Frontal cortex (tissue), 4 donors: ENCODE results near the gene RHOBTB3. TPM values are rescaled to one million over a fixed set of nuclear protein-coding genes. Genes with fewer than 3 reads are reported as not detected.

ENCODE experiments used
- DNase-seq, 2 donors: peaks; one replicate each; pipeline ENCODE4 v3.0.0; 2012; ENCODE audit warnings: low spot score in 2 of 2
- FAIRE-seq: peaks from 2 replicates; lab custom pipeline; 2012; peaks lifted over from hg19 to GRCh38; lab: Jason Lieb, UNC
- total RNA-seq: library from RNA; depleted of rRNA; stranded (reverse); fragments of >200 nt; gene quantifications from one replicate; pipeline ENCODE4 v1.2.3, GENCODE V29; 2014
- donor health status: control.
- donor health status: control.
- donor health status: control.

RHOBTB3 gene
- total RNA-seq, 1 donor from 2014 or later: 312 TPM

DNA sequence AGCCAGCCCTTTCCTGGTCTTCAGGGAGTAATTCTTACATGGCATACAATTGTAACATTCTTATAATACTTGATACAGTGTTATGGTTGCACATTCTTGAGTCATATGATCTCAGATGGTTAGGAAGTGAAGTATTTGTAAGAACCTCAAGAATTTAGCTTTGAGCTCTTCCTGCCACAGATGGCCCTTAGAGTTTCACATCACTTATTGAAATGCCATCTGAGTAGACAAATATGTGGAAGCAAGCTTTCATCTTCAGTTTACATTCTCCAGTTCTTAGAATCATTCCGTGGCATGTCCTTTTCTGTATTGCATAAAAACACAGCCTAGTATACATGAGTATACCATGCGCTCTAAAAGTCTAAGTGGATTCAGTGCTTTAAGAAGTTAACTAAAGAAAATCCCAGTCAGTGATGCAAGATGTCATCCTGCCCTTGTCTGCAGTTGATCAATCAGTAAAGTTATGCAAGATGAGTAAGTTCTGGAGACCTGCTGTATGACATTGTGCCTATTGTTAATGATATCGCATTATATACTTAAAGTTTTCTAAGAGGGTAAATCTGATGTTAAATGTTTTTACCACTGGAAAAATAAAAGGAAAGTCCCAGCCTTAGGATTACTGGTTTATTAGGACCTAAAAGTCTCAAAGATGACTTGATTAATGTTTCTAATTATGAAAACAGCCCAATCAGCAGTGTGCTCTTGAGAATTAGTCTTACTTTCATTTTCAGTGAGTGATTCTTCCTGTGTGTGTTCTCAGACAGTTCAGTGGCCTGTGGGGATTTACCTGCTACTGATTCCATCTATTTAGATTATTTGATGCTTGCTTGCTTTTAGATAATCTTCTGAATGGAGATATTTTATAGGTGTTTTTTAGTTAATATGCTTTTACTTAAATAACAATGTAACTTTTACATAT, 29.4 kb downstream of the RHOBTB3 start:
- DNase-seq (no peak), FAIRE-seq (no peak)

DNA sequence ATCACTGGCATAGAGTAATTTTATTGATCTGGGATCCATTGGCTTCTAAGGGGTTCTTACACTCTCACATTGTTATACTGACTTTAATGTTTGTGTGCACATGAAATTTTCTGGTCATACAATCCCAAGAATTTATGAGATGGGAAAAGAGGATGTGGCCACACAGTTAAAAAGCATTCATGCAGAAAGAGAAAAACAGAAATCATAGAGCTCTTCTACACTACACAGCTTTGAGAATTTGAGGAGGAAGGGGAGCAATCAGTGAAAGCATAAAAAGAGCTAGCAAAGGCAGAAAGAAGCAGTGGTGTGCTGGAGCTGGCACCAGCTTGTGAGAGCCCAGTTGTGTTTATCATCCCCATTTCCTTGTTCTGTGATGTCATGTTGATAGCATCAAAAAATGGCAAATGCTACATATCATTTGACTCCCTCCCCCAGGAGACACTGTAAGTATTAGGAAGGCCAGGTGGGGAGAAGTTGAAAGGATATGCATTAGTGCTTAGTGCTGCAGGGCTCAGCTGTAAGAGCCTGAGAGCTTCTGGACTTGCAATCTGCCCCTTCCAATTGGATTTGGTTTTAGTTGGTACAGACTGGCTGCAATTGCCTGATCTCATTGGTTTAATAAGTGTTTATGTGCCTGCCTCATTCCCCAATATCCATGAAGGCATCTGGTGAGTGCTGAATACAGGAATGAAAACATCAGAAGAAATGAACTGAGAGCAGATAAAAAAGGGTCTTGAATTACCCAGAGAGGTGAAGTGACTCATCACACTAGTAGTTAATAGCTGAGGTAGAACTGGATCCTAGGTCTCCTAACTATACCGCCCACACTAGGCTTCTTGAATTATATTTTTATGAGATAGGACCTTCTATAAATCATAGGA, 30.9 kb downstream of the RHOBTB3 start:
- no peak for FAIRE-seq
- no peak for DNase-seq

DNA sequence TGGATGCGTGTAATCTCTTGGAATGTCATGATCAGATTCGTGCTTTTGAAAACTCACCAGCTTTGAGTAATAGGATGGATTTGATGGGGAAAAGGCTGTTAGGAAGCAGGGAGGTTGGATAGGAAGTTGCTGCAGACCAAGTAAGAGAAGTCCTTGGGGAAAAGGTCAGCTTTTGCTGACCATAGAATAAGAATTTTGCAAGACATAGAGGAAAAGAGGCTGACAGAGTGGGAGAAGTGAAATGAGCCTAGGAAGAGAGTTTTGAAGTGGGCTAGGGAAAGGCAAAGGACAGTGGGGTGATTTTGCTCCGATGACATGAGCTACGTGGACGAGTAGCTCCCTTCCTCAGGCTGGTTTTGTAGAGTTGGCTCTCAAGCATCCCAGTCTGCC, 31.5 kb downstream of the RHOBTB3 start:
- no peak for FAIRE-seq

DNA sequence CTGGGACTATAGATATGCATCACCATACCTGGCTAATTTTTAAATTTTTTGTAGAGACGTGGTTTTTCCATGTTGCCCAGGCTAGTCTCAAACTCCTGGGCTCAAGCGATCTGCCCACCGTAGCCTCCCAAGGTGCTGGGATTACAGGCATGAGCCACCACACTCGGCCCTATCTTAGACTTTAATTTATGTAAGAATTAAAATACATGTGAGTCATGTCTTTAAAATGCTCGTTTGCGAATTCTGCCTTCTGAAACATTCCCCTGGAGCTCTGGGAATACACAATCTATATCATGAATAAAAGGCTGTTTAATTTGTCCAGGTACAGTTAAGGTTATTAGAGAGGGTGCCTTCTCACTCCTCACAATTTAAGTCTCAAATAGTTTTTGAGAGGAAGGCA, 32.8 kb downstream of the RHOBTB3 start:
- FAIRE-seq (no peak), DNase-seq (no peak)

More for the DNA sequence above, 31.5 kb downstream of the RHOBTB3 start:
- DNase-seq: no peak

DNA sequence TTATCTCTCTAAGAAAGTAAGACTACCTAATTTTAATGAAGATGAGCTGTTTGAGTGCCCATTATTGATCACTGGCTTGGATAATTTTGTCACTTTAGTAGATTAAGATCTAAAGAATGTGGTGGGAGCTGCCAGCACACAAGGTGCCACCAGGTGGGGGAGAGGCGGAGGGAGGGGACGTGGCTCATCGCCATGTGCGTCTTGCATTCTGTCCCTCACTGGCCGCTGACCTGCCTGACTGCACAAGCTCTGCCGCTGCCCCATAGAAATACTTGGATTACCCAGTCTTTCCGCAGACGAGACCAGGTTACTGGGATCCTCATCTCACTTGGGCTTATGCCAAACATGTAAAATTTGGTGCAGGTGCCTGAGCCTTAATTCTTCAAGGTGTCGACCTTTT, 37.6 kb downstream of the RHOBTB3 start:
- no peak for FAIRE-seq
- no peak for DNase-seq

DNA sequence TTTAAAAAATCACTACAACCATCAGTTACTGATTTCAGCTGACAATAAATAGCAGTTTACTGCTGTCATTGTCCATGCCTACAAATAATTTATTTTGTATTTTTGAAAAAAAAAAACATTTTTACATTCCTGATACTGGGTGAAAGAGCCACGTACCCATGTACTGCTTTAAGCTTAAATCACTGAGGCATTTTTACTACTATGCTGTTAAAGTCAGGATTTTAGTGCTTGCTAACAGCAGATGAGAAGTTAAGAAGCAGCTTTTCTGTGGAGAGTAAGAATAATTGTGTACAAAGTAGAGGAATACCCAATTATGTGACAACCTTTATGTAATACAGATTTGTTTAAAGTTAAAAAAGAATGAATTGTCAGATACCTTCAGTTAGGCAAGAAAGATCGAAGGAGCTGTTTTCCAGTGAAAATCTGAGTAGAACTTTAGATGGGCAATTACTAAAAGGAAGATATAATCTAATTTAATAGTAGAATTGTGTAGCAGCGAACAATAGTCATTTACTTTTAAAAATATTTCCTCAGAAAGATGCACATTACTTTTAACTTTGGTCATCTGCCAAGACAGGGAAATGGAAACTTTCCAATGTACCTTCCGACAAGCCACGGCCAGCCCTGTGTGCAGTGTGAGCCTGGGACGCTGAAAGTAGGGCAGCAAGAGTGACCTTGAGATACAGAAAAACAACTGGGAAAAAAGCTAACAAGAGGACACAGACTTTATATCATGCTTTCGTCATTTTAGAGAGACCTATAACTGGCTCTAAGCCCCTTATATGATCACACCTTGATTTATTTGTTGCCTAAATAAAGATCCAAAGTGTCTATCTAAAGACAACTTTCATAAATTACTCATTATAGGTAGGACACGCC, 39.9 kb downstream of the RHOBTB3 start:
- no peak for DNase-seq
- FAIRE-seq: no peak

DNA sequence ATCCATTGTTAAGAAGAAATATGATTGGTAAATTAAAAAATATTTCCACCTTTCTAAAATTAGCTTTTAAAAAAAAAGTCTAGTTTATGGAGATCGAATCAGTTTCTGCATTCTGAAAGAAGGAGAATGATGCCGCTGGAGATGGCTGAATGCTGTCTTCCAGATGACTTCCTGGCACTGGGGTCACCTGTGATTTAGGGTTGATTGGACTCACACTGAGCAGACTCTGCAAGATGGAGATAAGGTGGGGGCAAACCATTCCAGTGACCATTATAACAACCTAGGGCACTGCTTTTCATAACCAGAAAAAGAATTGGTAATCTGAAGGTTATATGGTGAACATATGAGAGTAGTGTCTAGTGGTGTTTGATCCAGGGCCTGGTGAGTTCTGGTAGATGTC, 40.8 kb downstream of the RHOBTB3 start:
- FAIRE-seq (no peak), DNase-seq (no peak)

DNA sequence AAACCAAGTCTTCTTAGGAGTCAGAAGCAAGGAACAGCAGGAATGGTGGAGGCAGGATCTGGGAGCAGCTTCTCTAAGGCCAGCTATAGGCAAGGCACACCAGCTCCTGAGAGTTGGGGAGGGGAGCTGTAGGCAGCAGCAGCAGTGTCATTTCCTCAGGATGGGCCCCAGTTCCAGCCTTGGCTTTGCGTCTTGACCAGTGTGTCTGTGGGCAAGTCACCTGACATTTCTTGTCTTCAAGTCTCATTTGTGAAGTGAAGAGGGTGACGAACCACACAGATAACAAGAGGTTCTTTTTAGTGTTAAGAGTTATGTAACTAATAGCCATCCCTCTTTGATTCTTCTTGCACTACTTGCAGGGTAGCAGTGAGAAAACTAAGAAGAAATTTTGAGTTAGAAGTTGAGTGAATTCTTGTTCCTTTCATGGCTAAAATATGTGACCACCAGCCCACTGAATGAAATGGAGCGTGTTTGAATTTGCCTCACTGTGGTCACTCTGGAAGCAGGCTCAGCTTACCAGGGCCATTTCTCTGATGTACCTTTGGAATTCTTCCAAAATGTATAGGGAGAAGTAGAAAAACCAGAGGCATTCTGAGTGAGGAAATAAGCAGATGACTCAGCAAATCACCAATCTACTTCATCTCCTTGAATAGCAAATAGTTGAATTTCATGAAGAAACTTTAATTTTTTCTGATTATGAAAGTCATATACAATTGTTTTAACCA, 42.4 kb downstream of the RHOBTB3 start:
- DNase-seq (no peak), FAIRE-seq (no peak)

DNA sequence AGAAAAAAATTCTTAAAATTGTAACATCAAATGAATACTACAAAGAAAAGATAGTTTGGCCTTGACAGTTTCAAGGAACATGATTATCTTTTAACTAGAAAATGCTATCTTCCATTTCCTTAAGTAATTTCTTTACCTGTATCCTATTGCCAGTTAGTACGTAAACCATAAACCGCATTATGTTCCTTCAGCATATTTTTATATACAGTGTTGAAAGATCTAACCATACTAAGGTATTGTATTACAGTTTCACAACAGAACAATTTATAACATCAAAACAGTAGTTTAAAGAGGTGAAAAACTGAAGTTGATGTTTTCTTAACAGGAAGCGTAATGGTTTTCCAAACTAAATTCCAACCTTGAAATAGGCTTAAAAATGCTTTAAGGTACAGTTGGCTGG, 46.3 kb downstream of the RHOBTB3 start:
- FAIRE-seq (no peak), DNase-seq (no peak)

DNA sequence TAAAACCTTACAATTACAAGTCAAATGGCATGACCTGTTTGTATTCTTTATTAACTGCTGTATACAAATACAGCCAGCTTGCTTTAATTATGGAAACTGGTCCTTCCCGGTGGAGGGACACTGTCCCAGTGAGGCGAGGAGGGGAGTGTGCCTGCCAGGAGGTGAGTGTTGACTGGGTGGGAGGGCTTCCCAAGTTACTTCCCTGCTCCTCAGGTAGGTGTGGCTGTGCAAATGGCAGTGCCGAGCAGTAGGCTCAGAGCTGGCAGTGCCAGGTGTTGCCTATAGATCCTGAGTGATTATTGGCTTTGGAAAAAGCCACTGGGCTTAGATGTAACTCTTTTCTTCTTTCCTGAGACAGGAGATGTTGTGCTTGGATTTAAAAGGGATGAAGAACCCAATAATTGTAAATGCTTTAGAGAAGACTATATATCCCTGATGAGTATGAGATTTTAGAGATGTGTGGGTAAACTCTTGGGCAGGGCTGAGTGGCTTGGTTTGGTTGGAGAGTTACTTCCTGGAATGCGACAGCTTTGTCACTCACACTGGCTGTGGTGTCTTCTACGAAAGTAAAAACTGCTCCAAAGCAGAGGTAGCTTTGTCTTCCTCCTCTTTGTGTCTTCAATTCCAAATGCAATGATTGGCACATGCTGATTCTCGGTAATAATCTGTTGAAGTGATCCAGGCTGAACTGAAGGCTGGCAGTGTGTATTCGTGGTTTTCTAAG, 47.7 kb downstream of the RHOBTB3 start:
- DNase-seq (no peak), FAIRE-seq (no peak)

DNA sequence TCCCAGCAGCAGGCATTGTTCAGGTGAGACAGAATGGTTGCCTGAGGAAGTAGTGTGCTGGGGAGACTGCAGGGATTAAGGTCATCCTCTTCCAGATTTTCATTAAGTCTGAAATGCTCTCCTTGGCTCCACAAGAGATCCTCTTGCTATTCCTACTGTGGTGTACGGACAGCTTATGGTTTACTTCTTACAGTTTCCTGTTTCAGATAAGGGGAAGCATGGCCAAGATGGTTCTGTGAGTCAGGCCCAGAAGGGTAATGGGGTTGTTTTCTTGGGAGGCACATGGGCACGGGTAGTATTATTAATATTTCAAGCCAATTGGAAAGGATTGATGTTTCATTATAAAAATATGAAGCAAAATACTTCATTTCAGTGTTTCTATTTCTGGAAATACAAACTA, 48.5 kb downstream of the RHOBTB3 start:
- FAIRE-seq (no peak), DNase-seq (no peak)

DNA sequence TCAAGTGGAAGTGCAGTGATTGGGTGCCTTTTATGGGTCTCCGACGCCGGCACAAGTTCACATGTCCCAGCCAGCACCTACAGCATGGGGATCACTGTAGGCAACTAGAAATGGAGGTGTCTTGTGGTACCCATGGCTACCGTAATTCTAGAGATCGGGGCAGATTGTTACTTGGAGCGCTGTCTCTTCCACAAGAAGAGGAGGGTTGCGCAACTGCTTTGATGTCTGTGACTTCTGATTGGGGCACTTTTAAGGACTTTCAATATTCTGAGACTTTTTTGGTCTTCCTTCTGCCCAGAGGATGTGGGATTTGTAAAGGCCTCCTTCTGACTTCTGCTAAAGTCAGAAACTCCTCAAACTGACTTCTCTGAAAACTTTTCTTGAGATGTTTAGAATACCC, 49.5 kb downstream of the RHOBTB3 start:
- DNase-seq (no peak), FAIRE-seq (no peak)

DNA sequence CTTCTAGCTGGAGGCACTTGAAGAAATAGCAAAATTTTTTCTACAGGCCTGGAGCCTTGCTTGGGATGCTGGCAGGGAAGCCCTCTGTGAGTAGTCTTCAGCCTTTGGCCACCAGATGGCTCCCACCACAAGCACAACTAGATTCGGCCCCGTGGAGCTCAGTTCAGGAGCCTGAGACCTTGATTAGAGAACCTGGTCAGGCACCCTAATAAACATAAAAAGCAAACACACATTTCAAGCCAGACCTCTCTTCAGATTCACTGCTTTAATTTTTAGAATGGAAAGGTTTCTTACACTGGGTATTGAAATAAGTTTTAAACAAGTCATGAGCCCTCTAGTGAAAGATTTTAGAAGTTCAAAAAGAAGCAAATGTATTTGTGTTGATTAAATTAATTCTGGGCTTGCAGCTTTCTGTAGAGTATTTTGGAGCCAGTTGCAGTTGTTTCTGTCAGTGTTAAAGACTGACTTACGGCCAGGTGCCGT, 50.0 kb downstream of the RHOBTB3 start:
- FAIRE-seq: no peak
- DNase-seq: peak; percentile 28 to 51

DNA sequence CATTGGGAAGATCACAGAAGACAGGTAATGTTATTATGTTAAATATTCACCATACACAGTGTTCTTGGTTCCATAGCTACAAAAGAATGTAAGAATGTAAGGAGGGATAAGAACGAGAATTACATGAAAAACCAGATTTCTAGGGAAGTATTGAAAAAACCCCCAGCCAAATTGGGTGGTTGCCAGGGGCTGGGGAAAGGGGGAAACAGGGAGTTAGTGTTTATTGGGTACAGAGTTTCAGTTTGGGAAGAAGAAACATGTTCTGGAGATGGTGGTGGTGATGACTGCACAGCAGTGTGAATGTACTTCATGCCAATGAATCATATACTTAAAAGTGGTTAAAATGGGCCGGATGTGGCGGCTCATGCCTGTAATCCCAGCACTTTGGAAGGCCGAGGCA, 51.0 kb downstream of the RHOBTB3 start:
- FAIRE-seq: no peak
- DNase-seq: no peak

DNA sequence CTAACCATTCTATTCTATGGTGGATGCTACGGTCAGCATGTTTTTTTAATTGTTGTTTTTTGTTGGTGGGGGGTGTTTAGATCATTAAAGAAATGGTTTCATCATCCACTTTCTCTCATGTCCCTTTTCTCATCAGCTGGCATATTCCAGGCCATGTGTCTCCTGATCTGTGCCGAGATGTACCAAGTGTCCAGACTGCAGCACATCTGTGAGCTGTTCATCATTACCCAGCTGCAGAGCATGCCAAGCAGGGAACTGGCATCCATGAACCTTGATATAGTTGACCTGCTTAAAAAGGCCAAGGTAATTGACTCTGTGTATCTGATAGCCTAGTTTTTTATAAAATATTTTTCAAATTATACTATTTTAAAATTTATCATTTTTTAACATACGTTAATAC, 52.5 kb downstream of the RHOBTB3 start:
- FAIRE-seq (no peak), DNase-seq (no peak)

DNA sequence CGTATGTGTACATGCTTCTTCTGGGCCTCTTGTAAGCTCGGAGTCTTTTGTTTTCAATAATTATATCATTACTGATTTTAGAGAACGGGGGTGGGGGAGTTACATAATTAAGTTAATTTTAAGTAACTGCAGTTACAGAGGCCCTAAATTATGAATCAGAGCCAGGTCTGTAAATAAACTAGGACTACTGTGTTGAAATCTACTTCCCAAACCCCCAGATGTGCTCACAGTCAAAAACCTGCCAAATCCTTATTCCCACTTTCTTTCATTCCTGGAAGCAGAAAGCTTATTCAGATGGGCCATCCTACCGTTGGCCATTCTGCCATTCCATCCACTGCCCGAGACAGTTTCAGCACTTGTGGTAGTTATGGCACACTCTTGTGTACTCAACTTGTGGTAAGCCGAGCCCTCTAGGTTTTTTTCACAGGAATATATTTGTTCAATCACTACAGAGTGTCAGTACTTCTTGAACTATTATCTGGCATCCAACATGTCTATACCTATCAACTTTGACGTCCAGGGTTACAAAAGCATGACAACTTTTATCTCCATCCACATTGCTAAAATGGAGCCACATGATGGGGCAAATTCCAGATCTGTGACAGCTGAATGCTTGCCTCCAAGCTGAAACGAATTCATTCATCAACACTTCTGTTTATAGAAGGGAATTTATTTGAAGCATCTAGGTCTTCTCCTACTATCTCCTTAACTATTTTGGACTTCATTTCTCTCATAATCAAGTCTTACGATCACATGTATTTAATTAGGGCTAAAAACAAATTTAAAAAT, 53.6 kb downstream of the RHOBTB3 start:
- FAIRE-seq: no peak
- DNase-seq: no peak

DNA sequence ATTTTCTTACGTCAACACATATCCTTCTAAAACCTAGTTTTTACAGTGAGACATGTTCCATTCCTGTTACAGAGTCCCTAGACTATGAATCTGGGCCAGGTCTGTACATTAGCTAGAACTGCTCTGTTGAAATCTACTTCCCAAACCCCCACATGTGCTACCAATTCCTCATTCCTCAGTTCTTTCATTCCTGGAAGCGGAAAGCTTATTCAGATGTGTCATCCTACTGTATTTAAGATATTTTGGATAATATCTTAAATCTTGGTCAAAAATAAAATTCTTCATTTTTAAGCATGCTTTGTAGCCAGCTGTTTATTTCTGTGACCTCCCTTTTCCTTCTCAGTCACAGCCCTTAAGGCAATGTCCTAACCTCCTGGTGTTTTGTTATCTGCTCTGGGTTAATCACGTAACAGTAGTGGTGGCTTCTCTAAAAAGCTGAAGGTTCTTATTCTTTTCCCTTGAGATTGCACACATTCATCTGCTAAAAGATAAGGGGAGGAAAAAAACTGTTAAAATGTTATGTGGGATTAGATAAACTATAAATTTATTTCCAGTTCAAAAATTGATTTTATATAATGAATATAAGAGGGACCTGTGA, 55.8 kb downstream of the RHOBTB3 start:
- FAIRE-seq: no peak
- DNase-seq: no peak
